ENCODE results near the gene E2F8. TPM values are rescaled to one million over a fixed set of nuclear protein-coding genes. Genes with fewer than 3 reads are reported as not detected.
A peak's percentile ranks its signal among the peaks of the same experiment; 100 is the strongest.

Gene E2F8
- polyA plus RNA-seq, 1 donor from 2014 or later, result 0.07 TPM

DNA sequence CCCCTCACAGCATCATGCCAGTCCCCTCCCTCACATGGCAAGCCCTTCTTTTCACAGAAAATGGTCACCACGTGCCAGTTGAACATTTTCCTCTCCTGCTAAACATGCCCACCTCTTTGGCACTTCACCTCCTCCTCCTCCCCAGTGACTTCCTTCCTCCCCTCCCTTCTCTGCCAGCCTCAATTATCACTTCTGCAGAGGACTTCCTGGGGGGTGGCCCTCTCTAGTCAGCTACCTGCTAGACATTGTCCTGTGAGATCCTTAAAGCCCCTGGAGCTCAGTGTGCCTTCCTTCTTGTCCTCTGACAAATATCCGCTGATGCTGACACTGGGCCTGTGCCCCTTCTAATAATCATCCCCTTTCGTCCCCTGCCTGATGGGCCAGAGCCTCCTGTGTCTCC is 43.2 kb upstream of the E2F8 start:
- H3K27me3 ChIP-seq (ENCODE audit: insufficient read depth, low read depth, low read length), result no peaks in the 10 kb centered on the region
- no peaks in the 10 kb centered on the region for H3K36me3 ChIP-seq (ENCODE audit: insufficient read depth, low read length)
- H3K27ac ChIP-seq (ENCODE audit: low read length), result no peak overlapping the region
- no peak overlapping the region for H3K4me2 ChIP-seq (ENCODE audit: low read length)
- H2AFZ ChIP-seq (ENCODE audit: low read depth, low read length), result no peak overlapping the region
- no peaks in the 10 kb centered on the region for H3K79me2 ChIP-seq (replicated peaks; ENCODE audit: insufficient read depth, low read length)
- TF ChIP-seq EP300 (conservative IDR thresholded peaks at IDR 0.05; ENCODE audit: poor library complexity, severe bottlenecking) (no peak), TAF1 (IDR thresholded peaks at IDR 0.05; ENCODE audit: low read depth) (no peak), MXI1 (conservative IDR thresholded peaks at IDR 0.05; ENCODE audit: poor library complexity, severe bottlenecking) (no peak), POLR2AphosphoS5 (IDR thresholded peaks at IDR 0.05) (no peak), SMC3 (conservative IDR thresholded peaks at IDR 0.05; ENCODE audit: poor library complexity) (no peak), RAD21 (conservative IDR thresholded peaks at IDR 0.05) (no peak), EZH2 (IDR thresholded peaks at IDR 0.05; ENCODE audit: borderline replicate concordance, insufficient read depth, low read length, poor library complexity, severe bottlenecking) (no peak)
- TF ChIP-seq, protein P1, sequence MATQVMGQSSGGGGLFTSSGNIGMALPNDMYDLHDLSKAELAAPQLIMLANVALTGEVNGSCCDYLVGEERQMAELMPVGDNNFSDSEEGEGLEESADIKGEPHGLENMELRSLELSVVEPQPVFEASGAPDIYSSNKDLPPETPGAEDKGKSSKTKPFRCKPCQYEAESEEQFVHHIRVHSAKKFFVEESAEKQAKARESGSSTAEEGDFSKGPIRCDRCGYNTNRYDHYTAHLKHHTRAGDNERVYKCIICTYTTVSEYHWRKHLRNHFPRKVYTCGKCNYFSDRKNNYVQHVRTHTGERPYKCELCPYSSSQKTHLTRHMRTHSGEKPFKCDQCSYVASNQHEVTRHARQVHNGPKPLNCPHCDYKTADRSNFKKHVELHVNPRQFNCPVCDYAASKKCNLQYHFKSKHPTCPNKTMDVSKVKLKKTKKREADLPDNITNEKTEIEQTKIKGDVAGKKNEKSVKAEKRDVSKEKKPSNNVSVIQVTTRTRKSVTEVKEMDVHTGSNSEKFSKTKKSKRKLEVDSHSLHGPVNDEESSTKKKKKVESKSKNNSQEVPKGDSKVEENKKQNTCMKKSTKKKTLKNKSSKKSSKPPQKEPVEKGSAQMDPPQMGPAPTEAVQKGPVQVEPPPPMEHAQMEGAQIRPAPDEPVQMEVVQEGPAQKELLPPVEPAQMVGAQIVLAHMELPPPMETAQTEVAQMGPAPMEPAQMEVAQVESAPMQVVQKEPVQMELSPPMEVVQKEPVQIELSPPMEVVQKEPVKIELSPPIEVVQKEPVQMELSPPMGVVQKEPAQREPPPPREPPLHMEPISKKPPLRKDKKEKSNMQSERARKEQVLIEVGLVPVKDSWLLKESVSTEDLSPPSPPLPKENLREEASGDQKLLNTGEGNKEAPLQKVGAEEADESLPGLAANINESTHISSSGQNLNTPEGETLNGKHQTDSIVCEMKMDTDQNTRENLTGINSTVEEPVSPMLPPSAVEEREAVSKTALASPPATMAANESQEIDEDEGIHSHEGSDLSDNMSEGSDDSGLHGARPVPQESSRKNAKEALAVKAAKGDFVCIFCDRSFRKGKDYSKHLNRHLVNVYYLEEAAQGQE (IDR thresholded peaks at IDR 0.05; ENCODE audit: borderline replicate concordance), result no peak
- TF ChIP-seq, protein P2, sequence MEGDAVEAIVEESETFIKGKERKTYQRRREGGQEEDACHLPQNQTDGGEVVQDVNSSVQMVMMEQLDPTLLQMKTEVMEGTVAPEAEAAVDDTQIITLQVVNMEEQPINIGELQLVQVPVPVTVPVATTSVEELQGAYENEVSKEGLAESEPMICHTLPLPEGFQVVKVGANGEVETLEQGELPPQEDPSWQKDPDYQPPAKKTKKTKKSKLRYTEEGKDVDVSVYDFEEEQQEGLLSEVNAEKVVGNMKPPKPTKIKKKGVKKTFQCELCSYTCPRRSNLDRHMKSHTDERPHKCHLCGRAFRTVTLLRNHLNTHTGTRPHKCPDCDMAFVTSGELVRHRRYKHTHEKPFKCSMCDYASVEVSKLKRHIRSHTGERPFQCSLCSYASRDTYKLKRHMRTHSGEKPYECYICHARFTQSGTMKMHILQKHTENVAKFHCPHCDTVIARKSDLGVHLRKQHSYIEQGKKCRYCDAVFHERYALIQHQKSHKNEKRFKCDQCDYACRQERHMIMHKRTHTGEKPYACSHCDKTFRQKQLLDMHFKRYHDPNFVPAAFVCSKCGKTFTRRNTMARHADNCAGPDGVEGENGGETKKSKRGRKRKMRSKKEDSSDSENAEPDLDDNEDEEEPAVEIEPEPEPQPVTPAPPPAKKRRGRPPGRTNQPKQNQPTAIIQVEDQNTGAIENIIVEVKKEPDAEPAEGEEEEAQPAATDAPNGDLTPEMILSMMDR (IDR thresholded peaks at IDR 0.05; ENCODE audit: poor library complexity, severe bottlenecking), result no peak
- no peaks in the 10 kb centered on the region for H3K9me3 ChIP-seq (ENCODE audit: low read length)
- no peak overlapping the region for H3K4me3 ChIP-seq (ENCODE audit: low read length)
- no peaks in the 10 kb centered on the region for H3F3A ChIP-seq (ENCODE audit: insufficient read depth, low read length, poor library complexity, severe bottlenecking)
- no peaks in the 10 kb centered on the region for H3K9me2 ChIP-seq (ENCODE audit: insufficient read depth, low read length)
- H4K20me1 ChIP-seq (ENCODE audit: insufficient read depth), result no peaks in the 10 kb centered on the region
- no peak overlapping the region for H3K9ac ChIP-seq (ENCODE audit: low read length)

DNA sequence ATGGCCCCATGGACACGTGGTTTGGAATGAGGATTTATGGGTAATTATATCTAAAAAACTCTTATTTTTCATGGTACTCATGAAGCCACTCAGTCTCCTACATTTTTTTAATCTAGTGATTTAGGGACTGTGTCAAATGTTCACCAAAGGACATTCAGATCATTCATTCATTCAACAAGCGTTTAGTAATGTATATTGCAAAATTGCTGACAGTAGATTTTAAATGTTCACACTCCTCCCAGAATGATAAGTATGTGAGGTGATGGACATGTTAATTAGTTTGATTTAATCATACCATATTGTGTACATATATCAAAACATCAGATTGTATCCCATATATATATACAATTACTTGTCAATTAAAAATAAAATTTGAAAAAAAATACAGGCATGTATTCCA is 40.8 kb upstream of the E2F8 start:
- Histone ChIP-seq H2AFZ (ENCODE audit: low read depth, low read length) (no peak overlapping the region), H4K20me1 (ENCODE audit: insufficient read depth) (no peaks in the 10 kb centered on the region), H3K27me3 (ENCODE audit: insufficient read depth, low read depth, low read length) (no peaks in the 10 kb centered on the region), H3K4me3 (ENCODE audit: low read length) (no peak overlapping the region), H3K9me3 (ENCODE audit: low read length) (no peaks in the 10 kb centered on the region), H3K9me2 (ENCODE audit: insufficient read depth, low read length) (no peaks in the 10 kb centered on the region), H3K4me2 (ENCODE audit: low read length) (no peak overlapping the region), H3K9ac (ENCODE audit: low read length) (peak overlapping the region; percentile 21), H3K27ac (ENCODE audit: low read length) (no peak overlapping the region), H3K36me3 (ENCODE audit: insufficient read depth, low read length) (no peaks in the 10 kb centered on the region), H3K79me2 (replicated peaks; ENCODE audit: insufficient read depth, low read length) (no peaks in the 10 kb centered on the region), H3F3A (ENCODE audit: insufficient read depth, low read length, poor library complexity, severe bottlenecking) (no peaks in the 10 kb centered on the region)
- TF ChIP-seq, protein P2 (IDR thresholded peaks at IDR 0.05; ENCODE audit: poor library complexity, severe bottlenecking), result no peak
- TF ChIP-seq, protein P1 (IDR thresholded peaks at IDR 0.05; ENCODE audit: borderline replicate concordance), result no peak
- no peak for TF ChIP-seq EP300 (conservative IDR thresholded peaks at IDR 0.05; ENCODE audit: poor library complexity, severe bottlenecking)
- TF ChIP-seq MXI1 (conservative IDR thresholded peaks at IDR 0.05; ENCODE audit: poor library complexity, severe bottlenecking), result no peak
- no peak for TF ChIP-seq TAF1 (IDR thresholded peaks at IDR 0.05; ENCODE audit: low read depth)
- no peak for TF ChIP-seq EZH2 (IDR thresholded peaks at IDR 0.05; ENCODE audit: borderline replicate concordance, insufficient read depth, low read length, poor library complexity, severe bottlenecking)
- no peak for TF ChIP-seq RAD21 (conservative IDR thresholded peaks at IDR 0.05)
- no peak for TF ChIP-seq SMC3 (conservative IDR thresholded peaks at IDR 0.05; ENCODE audit: poor library complexity)
- no peak for TF ChIP-seq POLR2AphosphoS5 (IDR thresholded peaks at IDR 0.05)

Measured in neural cell (in vitro differentiated cells).